ENCODE data around the gene MTFR1L.

DNA sequence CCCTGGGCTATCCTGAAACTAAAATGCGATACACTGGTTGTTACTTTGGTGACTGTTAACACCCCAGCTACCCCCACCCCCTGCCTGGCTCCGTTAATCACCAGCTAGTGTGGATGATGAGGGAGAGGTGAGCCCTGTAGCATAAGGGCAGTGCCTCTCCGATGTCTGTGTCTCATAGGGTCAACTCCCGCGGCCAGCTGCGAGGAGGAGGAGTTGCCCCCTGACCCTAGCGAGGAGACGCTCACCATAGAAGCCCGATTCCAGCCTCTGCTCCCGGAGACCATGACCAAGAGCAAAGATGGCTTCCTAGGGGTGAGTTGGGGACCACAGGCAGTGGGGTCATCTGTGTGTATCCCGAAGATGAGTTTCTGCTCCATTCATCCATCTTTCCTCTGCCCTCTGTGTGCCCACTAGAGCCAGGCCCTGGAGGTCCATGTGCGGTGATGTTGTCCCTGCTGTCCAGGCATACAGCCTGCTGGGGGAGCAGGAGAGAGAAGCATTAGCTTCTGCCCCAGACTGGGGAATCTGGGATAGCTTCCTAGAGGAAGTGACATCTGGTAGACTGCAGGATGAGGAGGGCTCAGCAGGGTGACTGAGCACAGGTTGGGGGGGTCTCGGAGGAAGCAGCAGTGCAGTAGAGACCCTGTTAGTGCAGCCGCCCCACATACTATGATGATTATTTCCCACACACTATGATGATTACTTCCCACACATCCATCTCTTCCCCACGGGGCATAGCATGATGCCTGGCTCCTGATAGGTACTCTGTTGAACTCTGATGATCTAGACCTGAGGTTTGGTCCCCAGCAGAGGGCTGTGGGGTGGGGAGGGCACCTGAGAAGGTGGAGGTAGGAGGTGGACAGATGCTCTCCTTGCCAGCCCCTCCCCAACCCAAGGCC lies 14.5 kb upstream of the MTFR1L start:
- no peak for TF ChIP-seq POLR2A (IDR thresholded peaks at IDR 0.05; ENCODE audit: extremely low read depth, insufficient read length)
- TF ChIP-seq, protein P1, sequence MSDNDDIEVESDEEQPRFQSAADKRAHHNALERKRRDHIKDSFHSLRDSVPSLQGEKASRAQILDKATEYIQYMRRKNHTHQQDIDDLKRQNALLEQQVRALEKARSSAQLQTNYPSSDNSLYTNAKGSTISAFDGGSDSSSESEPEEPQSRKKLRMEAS (IDR thresholded peaks at IDR 0.05; ENCODE audit: low read depth, low read length) = no peak
- TF ChIP-seq, protein P2, sequence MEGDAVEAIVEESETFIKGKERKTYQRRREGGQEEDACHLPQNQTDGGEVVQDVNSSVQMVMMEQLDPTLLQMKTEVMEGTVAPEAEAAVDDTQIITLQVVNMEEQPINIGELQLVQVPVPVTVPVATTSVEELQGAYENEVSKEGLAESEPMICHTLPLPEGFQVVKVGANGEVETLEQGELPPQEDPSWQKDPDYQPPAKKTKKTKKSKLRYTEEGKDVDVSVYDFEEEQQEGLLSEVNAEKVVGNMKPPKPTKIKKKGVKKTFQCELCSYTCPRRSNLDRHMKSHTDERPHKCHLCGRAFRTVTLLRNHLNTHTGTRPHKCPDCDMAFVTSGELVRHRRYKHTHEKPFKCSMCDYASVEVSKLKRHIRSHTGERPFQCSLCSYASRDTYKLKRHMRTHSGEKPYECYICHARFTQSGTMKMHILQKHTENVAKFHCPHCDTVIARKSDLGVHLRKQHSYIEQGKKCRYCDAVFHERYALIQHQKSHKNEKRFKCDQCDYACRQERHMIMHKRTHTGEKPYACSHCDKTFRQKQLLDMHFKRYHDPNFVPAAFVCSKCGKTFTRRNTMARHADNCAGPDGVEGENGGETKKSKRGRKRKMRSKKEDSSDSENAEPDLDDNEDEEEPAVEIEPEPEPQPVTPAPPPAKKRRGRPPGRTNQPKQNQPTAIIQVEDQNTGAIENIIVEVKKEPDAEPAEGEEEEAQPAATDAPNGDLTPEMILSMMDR (IDR thresholded peaks at IDR 0.05; ENCODE audit: low read depth, low read length) = no peak
- no peak for TF ChIP-seq MYC (IDR thresholded peaks at IDR 0.05; ENCODE audit: low read depth, low read length)
